Motor neuron (in vitro differentiated cells): ENCODE data around the gene THAP11. TPM values are rescaled to one million over a fixed set of nuclear protein-coding genes. Genes with fewer than 3 reads are reported as not detected.
A peak's percentile ranks its signal among the peaks of the same experiment; 100 is the strongest.
"Not testable (repeated sequence)": the region's sequence is repeated elsewhere in the genome, so short reads cannot be mapped to it uniquely, and the experiment has no call there.

Experiments used
- ATAC-seq, 8 experiments: fragments of 200-7000 bp; cut with Tn5 transposase; replicated peaks in 6 of 8; 2 replicates each; pipeline ENCODE4 v1.8.0; 2021; ENCODE audit warnings: mild to moderate bottlenecking in 8 of 8, moderate library complexity in 8 of 8
- H3K27ac ChIP-seq, 2 donors: fragments of 250-450 bp; sonication (Bioruptor Pico); 2 replicates each; pipeline ENCODE4 v1.9.0; 2021; ENCODE audit warnings: antibody characterized with exemption in 2 of 2, mild to moderate bottlenecking in 2 of 2, moderate library complexity in 1 of 2
- H3K4me1 ChIP-seq, 2 donors: fragments of 250-450 bp; sonication (Bioruptor Pico); replicated peaks in 1 of 2; 2 replicates each; pipeline ENCODE4 v1.6.1; 2021; ENCODE audit warnings: antibody characterized with exemption in 2 of 2, mild to moderate bottlenecking in 2 of 2, moderate library complexity in 1 of 2
- H3K4me3 ChIP-seq, 5 donors: fragments of 250-450 bp; sonication (Bioruptor Pico); 2 replicates each; pipeline ENCODE4 v1.9.0; 2021; ENCODE audit warnings: antibody characterized with exemption in 5 of 5, mild to moderate bottlenecking in 5 of 5, moderate library complexity in 4 of 5
- WGBS, 10 experiments: fragments of 450-650 bp; shearing (Covaris generic); methylation state at CpG; one replicate each; pipeline ENCODE4 v1.0.0; 2022; 5-methylcytosine and 5-hydroxymethylcytosine counted together
- in situ Hi-C, 9 experiments: fragments of 400-800 bp; cut with MboI; loops; one replicate each; pipeline ENCODE4 v1.15.0; 2021; ENCODE audit warnings: low sequenced_read_pairs in 9 of 9, low pct_unique_long_range_greater_than_20kb in 2 of 9; ENCODE audit not compliant: unreplicated experiment in 9 of 9
- total RNA-seq, 8 experiments: library from RNA; unstranded; fragments of 300-600 nt; gene quantifications; 2 replicates each; pipeline versions ENCODE4 v1.2.3 to v1.2.4, GENCODE V29; 2022

THAP11 gene
- total RNA-seq, 8 experiments from 2014 or later: 17.6 to 26.9 (median 23.1) TPM

DNA sequence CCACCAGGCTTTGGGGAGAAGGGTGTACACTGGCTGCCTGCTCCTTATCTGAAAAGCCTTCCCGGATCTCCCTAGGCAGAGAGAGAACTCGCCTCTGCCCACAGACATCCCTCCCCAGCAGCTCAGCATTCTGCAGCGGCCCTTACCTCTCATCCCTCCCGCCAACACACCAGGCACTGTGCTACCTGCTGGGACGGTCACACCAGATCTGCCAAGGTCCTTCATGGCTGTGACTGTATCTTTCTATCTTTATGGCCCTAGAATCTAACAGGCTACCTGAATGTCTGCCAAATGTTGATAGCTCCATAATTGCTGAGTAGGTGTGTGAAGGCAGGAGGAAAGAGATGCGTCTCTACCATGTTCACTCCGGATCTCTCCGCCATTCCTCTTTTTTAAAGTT lies 27.6 kb upstream of the THAP11 start:
- Histone ChIP-seq H3K4me1 (no peaks in the 10 kb centered on the region), H3K4me3 (no peak overlapping the region), H3K27ac (no peak overlapping the region)
- no peak for ATAC-seq
- in situ Hi-C loops: no loop called here
- 50 to 100% (median 85%) methylated on average over 2 to 6 of the region's 8 CpGs; no CpG with 5 or more reads in 3 of the 10 experiments for WGBS, 10 experiments

DNA sequence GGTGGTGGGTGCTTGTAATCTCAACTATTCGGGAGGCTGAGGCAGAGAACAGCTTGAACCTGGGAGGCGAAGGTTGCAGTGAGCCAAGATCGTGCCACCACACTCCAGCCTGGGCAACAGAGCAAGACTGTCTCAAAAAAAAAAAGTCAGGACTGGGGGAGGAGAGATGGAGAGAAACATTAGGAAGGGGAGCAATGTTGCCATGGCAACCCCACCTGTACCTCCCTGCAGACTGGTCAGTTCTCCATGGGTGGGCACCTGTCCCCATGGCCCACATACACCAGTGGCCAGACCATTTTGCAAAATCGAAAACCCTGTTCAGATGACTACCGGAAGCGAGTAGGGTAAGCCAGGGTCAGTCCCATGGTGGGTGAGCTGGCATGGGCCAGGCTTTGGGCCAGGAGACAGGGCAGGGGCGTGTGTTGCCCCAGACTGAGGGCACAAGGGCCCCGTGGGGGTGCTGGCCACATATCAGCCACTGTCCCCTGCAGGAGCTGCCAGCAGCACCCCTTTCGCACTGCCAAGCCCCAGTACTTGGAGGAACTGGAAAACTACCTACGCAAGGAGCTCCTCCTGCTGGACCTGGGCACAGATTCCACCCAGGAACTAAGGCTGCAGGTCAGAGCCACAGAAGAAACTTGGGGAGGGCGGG lies 21.4 kb upstream of the THAP11 start:
- H3K4me1 ChIP-seq: no peaks in the 10 kb centered on the region
- WGBS, 10 experiments: 78 to 93% (median 81%) methylated on average over 2 to 8 of the region's 11 CpGs; no CpG with 5 or more reads in 5 of the 10 experiments
- in situ Hi-C loops: no loop called here
- H3K4me3 ChIP-seq: no peak overlapping the region
- no peak overlapping the region for H3K27ac ChIP-seq
- no peak for ATAC-seq

DNA sequence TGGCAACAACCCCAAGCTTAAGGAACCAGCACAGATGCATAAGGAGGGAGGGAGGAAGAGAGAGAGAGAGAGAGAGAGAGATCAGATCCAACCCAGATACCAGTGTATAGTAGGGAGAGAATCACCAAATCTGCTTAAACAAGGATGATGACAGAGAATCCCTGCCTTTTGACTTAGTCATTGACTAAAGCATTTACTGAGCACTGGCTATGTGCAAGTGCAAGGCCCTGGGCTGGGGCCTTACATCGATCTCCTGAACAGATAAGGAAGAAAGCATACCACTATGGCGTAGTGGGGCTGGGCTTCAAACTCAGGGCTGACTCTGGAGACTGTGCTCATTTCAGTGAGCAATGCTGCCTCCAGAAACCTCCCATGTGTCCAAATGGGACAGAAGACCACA lies 19.6 kb upstream of the THAP11 start:
- ATAC-seq: peak in 2 of 8 experiments; percentile 62 to 72
- WGBS, 10 experiments: 67 to 94% (median 80%) methylated on average over 1 to 2 of the region's 2 CpGs; no CpG with 5 or more reads in 6 of the 10 experiments
- no peaks in the 10 kb centered on the region for H3K4me1 ChIP-seq
- in situ Hi-C loops: no loop called here
- no peak overlapping the region for H3K4me3 ChIP-seq
- no peak overlapping the region for H3K27ac ChIP-seq

DNA sequence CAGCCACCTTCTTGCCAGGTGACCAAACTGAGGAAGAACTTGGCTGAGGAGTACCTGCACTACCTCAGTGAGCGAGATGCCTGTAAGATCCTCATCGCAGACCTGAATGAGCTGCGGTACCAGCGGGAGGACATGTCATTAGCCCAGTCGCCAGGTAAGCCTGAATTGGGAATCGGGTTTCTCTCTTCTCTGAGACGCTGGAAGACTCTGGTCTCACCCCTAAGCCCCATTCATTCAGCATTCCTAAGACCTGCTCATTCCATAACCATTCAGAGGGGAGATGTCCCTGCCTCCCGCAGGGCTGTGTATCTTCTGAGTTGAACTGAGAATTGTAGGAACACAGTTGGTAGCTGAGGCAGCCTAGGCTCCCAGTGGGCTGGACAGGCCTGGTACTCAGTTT lies 17.0 kb upstream of the THAP11 start:
- H3K4me3 ChIP-seq: no peak overlapping the region
- no peak for ATAC-seq
- no peak overlapping the region for H3K27ac ChIP-seq
- H3K4me1 ChIP-seq: no peaks in the 10 kb centered on the region
- in situ Hi-C loops: no loop called here
- 66 to 84% (median 78%) methylated on average over 3 to 6 of the region's 8 CpGs; no CpG with 5 or more reads in 4 of the 10 experiments for WGBS, 10 experiments

DNA sequence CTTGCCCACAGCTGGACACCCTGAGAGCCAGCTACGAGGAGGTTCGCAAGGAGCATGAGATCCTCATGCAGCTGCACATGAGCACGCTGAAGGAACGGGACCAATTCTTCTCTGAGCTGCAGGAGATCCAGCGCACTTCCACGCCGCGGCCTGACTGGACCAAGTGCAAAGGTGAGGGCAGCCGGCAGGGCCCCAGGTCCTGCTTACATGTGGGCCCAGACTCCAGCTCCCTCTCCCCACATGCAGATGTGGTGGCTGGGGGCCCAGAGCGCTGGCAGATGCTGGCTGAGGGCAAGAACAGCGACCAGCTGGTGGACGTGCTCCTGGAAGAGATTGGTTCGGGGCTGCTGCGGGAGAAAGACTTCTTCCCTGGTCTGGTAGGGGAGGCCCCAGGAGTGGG lies 16.2 kb upstream of the THAP11 start:
- no peak overlapping the region for H3K4me3 ChIP-seq
- in situ Hi-C loops: no loop called here
- no peak for ATAC-seq

DNA sequence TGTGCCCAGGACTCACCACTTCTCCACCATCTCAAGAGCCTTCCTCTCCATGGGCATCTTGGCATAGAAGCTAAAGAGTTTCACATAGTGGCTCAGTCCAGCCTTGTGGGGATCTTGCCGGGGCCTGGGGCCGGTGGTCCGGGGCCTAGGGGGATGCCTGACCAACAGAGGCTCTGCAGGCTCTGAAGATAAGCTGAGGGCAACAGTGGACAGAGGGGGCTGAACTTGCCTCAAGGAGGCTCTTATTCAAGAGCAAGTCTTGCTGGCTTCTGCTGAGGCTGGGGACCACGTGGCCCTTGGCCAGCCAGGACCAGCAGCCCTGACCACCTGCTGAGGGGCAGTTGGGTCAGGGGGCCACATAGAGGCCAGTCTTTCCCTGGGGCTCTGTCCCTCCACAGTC lies 13.5 kb upstream of the THAP11 start:
- no peak for ATAC-seq
- WGBS, 10 experiments: 100% methylated on average over 1 of the region's 4 CpGs; no CpG with 5 or more reads in 9 of the 10 experiments

More for the DNA sequence above, 16.2 kb upstream of the THAP11 start:
- no peaks in the 10 kb centered on the region for H3K4me1 ChIP-seq
- no peak overlapping the region for H3K27ac ChIP-seq
- 100% methylated on average over 5 of the region's 14 CpGs; no CpG with 5 or more reads in 9 of the 10 experiments for WGBS, 10 experiments

DNA sequence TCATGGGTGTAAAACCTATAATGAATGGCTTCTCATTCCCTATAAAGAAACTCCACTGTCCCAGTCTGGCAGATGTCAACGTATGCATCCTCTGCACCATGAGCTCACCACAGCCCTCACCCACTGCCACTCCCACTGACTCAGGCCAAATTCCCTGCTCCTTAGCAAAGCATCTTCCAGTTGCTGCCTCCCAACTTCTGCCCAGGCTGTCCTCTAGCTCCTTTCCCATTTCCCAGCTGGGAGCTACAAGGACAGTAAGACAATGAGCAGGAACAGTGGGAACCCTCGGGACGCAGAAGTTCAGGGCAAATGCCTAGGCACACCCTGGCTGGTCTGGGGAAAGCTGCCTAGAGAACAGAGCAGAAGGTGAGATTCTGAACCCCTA lies 9.1 kb upstream of the THAP11 start:
- WGBS, 10 experiments: 0 to 17% (median 11%) methylated on average over 1 to 3 of the region's 3 CpGs; no CpG with 5 or more reads in 7 of the 10 experiments
- ATAC-seq: peak in 7 of 8 experiments; percentile 1 to 69 (median 13)
- in situ Hi-C loops: no loop called here
- H3K4me1 ChIP-seq: peaks cover 5 to 6% of the 10 kb centered on the region in 2 donors
- peak overlapping the region; percentile 68 to 99 (median 78) for H3K4me3 ChIP-seq
- no peak overlapping the region for H3K27ac ChIP-seq

More for the DNA sequence above, 13.5 kb upstream of the THAP11 start:
- Histone ChIP-seq H3K4me3 (no peak overlapping the region), H3K27ac (no peak overlapping the region), H3K4me1 (peaks cover 5 to 6% of the 10 kb centered on the region in 2 donors)
- in situ Hi-C loops: no loop called here

DNA sequence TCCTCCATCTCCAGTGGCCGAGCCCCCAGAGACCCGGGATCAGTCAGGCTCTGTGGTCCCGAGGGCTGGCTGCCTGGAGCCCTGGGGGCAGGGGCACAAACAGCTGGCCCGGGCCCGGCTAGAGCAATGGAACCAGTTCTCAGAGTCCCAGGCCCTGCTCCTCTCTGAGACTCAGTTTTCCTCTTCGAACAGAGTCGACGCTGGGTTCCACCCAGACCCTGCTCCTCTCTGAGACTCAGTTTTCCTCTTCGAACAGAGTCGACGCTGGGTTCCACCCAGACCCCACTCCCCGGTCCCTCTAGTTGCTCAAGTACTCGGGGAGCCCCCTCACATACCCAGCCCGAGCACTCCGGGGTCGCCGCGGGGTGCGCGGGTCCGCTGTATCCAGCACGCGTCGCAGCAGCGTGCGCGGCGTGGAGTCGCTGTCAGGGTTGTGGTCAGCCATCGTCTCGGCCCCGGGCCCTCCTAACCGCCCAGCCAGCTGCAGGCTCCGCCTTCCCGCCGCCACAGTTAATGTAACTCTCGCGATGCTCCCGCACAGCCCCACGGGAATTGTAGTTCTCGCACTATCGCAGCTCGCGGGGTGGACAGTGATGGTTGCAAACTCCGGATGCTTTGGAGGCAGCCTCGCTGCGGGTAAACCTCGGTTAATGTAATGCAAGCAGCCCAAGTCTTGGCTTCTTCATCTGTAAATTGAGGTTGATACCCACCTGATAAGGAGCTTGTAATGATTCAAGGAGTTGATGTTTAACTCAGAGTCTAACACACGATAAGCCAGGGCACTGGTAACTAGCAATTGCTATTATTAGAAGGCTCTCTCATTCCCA lies 8.5 kb upstream of the THAP11 start:
- Histone ChIP-seq H3K4me1 (peaks cover 5 to 6% of the 10 kb centered on the region in 2 donors), H3K27ac (peak overlapping the region; percentile 27 to 47), H3K4me3 (peak overlapping the region; percentile 68 to 99 (median 78))
- peak; percentile 92 to 100 (median 98) for ATAC-seq
- in situ Hi-C loops: no loop called here
- WGBS, 10 experiments: 0 to 20% (median 4%) methylated on average over 1 to 17 of the region's 49 CpGs; no CpG with 5 or more reads in 4 of the 10 experiments

DNA sequence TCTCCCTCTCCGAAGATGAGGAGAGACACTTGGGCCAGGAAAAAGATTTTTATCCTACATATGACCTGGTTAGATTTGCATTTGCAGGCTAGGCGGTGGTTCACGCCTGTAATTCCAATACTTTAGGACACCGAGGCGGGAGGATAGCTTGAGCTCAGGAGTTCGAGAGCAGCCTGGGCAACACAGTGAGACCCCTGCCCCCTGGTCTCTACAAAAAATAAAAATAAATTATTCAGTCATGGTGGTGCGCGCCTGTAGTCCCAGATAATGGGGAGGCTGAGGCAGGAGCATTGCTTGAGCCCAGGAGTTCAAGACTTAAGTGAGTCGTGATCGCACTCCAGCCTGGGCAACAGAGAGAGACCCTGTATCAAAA lies 7.9 kb upstream of the THAP11 start:
- 0 to 100% (median 79%) methylated on average over 1 to 10 of the region's 10 CpGs; no CpG with 5 or more reads in 1 of the 10 experiments for whole genome bisulfite sequencing, 10 experiments
- Histone ChIP-seq H3K27ac (no peak overlapping the region), H3K4me3 (peak overlapping the region in 4 of 5 donors; percentile 68 to 99 (median 78)), H3K4me1 (peaks cover 5 to 6% of the 10 kb centered on the region in 2 donors)
- no peak for ATAC-seq
- in situ Hi-C loops: no loop called here

DNA sequence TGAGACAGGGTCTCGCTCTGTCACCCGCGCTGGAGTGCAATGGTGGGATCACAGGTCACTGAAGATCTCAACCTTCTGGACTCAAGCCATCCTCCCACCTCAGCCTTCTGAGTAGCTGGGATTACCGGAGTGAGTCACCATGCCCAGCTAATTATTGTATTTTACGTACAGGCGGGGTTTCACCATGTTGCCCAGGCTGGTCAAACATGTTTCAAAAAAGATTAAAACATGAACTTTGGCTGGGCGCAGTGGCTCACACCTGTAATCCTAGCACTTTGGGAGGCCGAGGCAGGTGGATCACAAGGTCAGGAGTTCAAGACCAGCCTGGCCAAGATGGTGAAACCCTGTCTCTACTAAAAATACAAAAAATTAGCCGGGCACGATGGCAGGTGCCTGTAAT lies 4.9 kb upstream of the THAP11 start:
- H3K4me1 ChIP-seq, H3K27ac ChIP-seq, in situ Hi-C loops, H3K4me3 ChIP-seq, ATAC-seq: not testable (repeated sequence)
- 67 to 93% (median 91%) methylated on average over 2 to 9 of the region's 10 CpGs; no CpG with 5 or more reads in 2 of the 10 experiments for WGBS, 10 experiments

DNA sequence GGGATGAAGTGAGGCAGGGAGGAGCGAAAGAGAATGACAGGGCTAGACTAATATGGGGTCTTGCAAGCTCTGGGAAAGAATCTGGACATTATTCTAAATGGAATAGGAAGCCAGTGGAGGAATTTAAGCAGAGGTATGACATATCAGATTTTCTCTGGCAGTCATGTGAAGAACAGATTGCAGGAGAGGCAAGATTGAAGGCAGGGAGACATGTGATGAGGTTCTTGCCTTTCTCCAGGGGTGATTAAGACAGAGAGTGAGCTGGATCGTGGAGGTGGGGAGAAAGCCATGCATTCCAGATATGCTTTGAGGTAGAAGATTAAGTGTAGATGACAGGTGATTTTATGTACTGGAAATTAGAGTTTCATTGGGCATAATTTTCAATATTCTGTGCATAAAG lies 4.3 kb upstream of the THAP11 start:
- Histone ChIP-seq H3K4me3 (no peak overlapping the region), H3K4me1 (peaks cover 2 to 4% of the 10 kb centered on the region in 2 donors), H3K27ac (no peak overlapping the region)
- WGBS, 10 experiments: 33 to 100% (median 84%) methylated on average over 1 to 2 of the region's 2 CpGs; no CpG with 5 or more reads in 2 of the 10 experiments
- ATAC-seq: no peak
- in situ Hi-C loops: no loop called here

DNA sequence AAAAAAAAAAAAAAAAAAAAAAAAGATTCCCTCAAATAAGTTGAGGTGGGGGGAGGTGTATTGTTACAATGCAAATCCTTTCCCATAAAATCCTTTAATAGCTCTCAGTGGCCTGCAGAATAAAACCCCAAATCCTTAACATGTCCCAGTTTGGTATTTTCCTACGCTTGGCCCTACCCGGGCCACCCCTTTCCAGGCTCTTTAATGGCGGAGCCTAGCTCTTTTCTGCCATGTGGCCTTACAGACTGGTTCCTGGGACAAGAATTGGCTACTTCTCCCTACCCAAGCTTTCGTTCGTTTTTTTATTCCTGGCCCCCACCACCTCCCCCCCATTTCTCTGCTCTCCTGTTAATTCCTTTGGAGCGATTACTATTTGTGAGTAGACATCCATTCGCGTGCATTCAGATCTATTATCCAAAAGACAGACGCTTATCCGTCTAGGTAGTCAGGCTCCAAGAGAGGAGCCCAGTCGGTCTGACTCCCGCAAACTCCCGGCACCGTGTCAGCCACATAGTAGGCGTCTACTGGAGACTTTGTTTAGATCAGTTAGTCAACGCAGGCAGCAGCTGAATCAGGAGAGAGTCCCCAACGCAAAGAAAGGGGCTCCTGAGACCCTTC lies 813 bp upstream of the THAP11 start:
- ATAC-seq: no peak
- 50 to 100% (median 77%) methylated on average over 1 to 9 of the region's 17 CpGs; no CpG with 5 or more reads in 4 of the 10 experiments for WGBS, 10 experiments
- Histone ChIP-seq H3K27ac (peak overlapping the region in 1 of 2 donors; percentile 98), H3K4me3 (peak overlapping the region; percentile 77 to 98 (median 93)), H3K4me1 (peaks cover 21 to 23% of the 10 kb centered on the region in 2 donors)
- in situ Hi-C loops: no loop called here
